GM12874 (cell line): ENCODE data around the gene BHLHE41.

Experiments used
- TF ChIP-seq, protein P1 (sequence below): IDR thresholded peaks from 2 replicates; pipeline ENCODE4 v1.5.1; 2011; ENCODE audit warnings: low read depth, mild to moderate bottlenecking, control low read depth, low read length, moderate library complexity; ENCODE audit not compliant: insufficient read depth

The BHLHE41 gene

DNA sequence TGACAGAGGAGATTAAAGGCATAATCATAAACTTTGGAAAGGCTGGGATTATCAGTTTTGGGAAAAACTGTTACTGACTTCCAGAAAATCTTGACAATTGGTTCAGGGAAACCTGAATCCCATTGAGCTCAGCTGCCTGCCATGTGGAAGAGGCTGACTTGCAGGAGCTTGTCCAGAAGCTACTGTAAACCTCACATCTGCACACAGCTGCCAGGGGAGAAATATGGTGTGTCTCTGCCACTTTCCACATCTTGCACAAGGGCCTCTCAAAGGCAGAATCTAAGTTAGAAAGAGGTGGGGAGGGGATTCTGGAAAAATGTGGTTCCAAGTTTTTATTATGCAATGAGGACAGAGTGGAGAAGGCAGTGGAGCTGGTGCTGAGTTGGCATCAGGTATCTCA, 8.7 kb upstream of the BHLHE41 start:
- TF ChIP-seq, protein P1, sequence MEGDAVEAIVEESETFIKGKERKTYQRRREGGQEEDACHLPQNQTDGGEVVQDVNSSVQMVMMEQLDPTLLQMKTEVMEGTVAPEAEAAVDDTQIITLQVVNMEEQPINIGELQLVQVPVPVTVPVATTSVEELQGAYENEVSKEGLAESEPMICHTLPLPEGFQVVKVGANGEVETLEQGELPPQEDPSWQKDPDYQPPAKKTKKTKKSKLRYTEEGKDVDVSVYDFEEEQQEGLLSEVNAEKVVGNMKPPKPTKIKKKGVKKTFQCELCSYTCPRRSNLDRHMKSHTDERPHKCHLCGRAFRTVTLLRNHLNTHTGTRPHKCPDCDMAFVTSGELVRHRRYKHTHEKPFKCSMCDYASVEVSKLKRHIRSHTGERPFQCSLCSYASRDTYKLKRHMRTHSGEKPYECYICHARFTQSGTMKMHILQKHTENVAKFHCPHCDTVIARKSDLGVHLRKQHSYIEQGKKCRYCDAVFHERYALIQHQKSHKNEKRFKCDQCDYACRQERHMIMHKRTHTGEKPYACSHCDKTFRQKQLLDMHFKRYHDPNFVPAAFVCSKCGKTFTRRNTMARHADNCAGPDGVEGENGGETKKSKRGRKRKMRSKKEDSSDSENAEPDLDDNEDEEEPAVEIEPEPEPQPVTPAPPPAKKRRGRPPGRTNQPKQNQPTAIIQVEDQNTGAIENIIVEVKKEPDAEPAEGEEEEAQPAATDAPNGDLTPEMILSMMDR = no peak

DNA sequence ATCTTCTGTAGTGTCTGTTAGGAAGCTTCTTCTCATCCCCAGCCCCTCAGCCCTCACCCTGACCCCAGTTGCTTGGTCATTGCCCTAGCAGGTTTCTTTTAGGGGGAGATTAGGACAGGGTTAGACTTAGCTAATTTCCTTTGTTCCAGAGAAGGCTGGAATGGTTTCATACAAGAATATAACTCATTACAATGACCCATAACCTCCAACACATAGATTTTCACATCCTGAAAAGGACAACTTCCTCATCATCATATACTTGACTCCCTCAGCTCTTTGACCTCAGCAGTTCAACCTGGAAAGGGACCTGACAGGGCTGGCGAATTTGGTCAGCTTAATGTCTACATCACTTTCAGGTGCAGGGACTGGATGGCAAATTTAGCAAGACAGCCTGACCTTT, 8.0 kb upstream of the BHLHE41 start:
- TF ChIP-seq, protein P1 = no peak

DNA sequence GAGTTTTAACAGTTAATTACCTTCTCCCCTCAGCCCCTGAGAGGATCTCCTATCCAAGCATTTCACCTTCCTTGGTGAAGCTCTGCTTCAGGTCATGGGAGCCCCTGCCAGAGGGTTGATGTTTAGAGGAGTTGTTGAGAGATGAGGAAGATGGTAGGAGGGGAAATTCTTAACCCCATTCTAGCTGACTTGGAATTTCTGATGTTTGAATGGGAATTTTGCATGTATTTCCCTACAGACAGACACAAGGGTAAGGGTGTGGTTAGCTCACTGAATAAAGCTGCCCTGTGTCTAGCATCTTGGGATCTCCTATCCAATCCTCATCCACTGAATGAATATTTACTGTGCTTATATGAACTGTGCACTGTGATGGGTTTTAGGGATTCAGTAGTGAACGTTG, 7.1 kb upstream of the BHLHE41 start:
- TF ChIP-seq, protein P1 = no peak

DNA sequence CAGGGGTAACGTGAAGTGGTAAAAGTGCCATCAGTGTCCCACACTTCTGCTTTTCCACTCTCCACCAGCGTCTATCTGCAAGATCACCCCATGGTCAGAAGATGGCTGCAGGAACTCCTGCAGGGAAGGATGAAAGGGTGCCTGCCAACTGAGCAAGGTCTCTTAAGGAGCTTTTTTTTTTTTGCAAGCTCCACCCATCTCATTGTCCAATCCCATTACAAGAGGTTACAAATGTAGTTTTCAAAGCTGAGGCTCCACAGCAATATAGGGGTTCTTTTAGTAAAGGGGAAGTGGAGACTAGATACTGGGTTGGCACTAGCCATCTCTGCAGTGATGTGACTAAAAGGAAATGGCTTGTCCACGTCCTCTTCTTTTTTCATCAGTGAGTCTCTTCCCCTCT, 5.9 kb upstream of the BHLHE41 start:
- TF ChIP-seq, protein P1 = no peak

DNA sequence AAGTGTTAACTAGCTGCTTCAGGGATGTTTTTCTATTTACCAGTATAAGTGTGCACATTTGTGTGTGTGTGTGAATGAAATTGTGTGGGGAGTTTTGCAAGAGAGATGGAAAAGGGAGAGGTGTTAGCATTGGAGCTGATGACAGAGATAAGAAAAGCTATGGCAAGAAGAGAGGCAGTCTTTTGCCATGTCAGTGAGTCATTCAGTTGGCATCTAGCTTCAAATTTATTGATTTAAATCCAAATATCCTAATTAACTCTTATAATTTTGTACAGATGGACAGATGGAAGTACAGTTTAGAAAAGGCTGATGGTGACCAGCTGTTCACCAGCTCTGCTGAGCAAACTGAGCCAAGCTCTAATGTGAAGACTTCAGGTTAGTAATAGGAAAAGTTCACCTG, 3.3 kb upstream of the BHLHE41 start:
- TF ChIP-seq, protein P1 = no peak

DNA sequence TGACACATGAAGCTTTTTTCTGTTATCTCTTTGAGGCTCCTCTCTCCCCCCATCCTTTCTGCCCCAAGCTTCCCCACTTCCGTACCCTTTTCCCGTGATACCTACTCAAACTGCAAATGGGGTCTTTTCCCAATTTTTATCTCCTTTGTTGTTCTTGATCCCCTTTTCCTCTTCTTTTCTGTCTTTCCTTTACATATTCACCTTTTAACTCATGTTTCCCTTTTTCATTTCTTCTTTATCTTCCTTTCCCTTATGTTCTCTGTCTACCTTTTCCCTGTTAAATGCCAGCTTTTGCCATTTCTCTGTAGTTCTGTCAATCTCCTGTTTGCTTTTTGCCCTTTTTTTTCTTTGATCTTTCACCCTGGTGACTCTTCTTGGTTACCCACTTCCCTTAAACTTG, 2.6 kb upstream of the BHLHE41 start:
- TF ChIP-seq, protein P1 = no peak

DNA sequence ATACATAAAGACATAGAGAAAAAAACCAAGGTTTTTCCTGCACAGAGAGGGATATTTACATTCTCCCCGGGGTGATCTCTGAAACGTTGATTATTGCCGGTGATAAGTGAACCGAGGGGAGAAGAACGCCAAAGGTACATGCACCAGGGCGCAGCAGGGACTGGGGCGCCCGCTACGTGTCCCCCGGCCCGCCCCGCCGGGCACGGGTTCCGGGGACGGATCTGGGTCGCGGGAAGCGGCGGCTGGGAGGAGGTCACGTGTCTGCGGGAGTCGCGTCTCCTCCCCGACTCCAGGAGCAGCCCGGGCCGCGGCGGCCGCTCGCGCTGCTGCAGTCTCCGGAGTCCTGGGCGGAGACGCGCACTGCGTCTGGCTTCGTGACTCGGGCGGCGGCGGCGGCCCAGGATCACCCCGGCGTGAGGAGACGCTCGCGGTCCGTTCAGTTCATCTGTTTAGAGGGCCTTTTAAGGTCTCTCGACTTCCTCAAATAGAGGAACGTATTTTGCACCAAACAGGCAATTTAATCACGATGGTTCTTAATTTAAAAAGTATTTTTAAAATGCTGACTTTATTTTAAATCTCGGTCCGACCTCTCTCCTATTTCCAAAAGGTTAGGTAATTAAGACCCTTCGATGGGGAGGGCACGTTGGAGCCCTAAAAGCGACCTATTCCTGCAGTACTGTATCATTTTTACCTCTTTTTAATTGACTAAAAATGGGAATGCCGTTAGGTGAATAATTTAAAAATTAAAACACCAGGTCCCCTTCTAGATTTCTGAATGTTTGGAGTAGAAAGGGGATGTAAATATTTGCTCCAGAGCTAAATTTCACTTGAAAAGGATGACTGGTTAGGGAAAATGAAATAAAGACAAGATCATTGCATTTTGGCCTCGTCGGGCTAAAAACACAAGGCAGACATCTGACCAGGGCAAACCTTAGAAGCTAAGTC, 1.8 kb upstream of the BHLHE41 start:
- TF ChIP-seq, protein P1 = no peak
